ENCODE measurements around the gene NCOA5.
A peak's percentile ranks its signal among the peaks of the same experiment; 100 is the strongest.

NCOA5 gene

GRCh38 chr20:46088409-46089166, 1.2 kb downstream of the NCOA5 start:
- H3K4me3 ChIP-seq (ENCODE audit: low read depth, low read length), result peak overlapping the region; percentile 92
- POLR2A ChIA-PET, result no interaction called here
- DNase-seq (ENCODE audit: low read depth, low spot score), result no peak
- CTCF ChIA-PET, result interaction anchor here (0.6 to 2.5 kb wide), 18 partner anchors 8 to 973 kb away, joined by 3 to 17 read pairs (median 5); no protein-coding TSS in a partner anchor
- no peak for TF ChIP-seq CTCF (IDR thresholded peaks at IDR 0.05; ENCODE audit: insufficient read depth, low read length, missing control alignments)

GRCh38 chr20:46087161-46087560, 2.6 kb downstream of the NCOA5 start:
- DNase-seq (ENCODE audit: low read depth, low spot score), result no peak
- POLR2A ChIA-PET, result no interaction called here
- no peak for TF ChIP-seq CTCF (IDR thresholded peaks at IDR 0.05; ENCODE audit: insufficient read depth, low read length, missing control alignments)
- CTCF ChIA-PET, result interaction anchor here (1.2 to 2.5 kb wide), 10 partner anchors 9 to 117 kb away, joined by 4 to 14 read pairs (median 6); no protein-coding TSS in a partner anchor
- H3K4me3 ChIP-seq (ENCODE audit: low read depth, low read length), result no peak overlapping the region

- no peak for DNase-seq (ENCODE audit: low read depth, low spot score)
- ChIA-PET POLR2A (no interaction called here), CTCF (interaction anchor here (0.7 to 1.3 kb wide), 5 partner anchors 23 to 112 kb away, joined by 3 to 8 read pairs (median 3); no protein-coding TSS in a partner anchor)
- no peak for TF ChIP-seq CTCF (IDR thresholded peaks at IDR 0.05; ENCODE audit: insufficient read depth, low read length, missing control alignments)
- H3K4me3 ChIP-seq (ENCODE audit: low read depth, low read length), result no peak overlapping the region
These were observed 4.4 kb downstream of the NCOA5 start for GRCh38 chr20:46085179-46085851.

GRCh38 chr20:46084805-46085178, 5.0 kb downstream of the NCOA5 start:
- POLR2A ChIA-PET, result no interaction called here
- CTCF ChIA-PET, result interaction anchor here (0.7 to 1.3 kb wide), 3 partner anchors 70 to 111 kb away, joined by 3 to 8 read pairs (median 4); no protein-coding TSS in a partner anchor
- DNase-seq (ENCODE audit: low read depth, low spot score), result no peak
- TF ChIP-seq CTCF (IDR thresholded peaks at IDR 0.05; ENCODE audit: insufficient read depth, low read length, missing control alignments), result no peak
- H3K4me3 ChIP-seq (ENCODE audit: low read depth, low read length), result no peak overlapping the region

- POLR2A ChIA-PET, result no interaction called here
- DNase-seq (ENCODE audit: low read depth, low spot score), result no peak
- TF ChIP-seq CTCF (IDR thresholded peaks at IDR 0.05; ENCODE audit: insufficient read depth, low read length, missing control alignments), result no peak
These were observed 6.2 kb downstream of the NCOA5 start for GRCh38 chr20:46083531-46084061.

GRCh38 chr20:46083101-46083500, 6.7 kb downstream of the NCOA5 start:
- DNase-seq (ENCODE audit: low read depth, low spot score), result no peak
- POLR2A ChIA-PET, result no interaction called here
- no peak for TF ChIP-seq CTCF (IDR thresholded peaks at IDR 0.05; ENCODE audit: insufficient read depth, low read length, missing control alignments)
- CTCF ChIA-PET, result interaction anchor here (1.0 to 1.5 kb wide), 3 partner anchors 58 to 69 kb away, joined by 3 to 9 read pairs (median 4); no protein-coding TSS in a partner anchor
- H3K4me3 ChIP-seq (ENCODE audit: low read depth, low read length), result no peak overlapping the region

More at GRCh38 chr20:46083531-46084061, 6.2 kb downstream of the NCOA5 start:
- H3K4me3 ChIP-seq (ENCODE audit: low read depth, low read length), result no peak overlapping the region
- CTCF ChIA-PET, result interaction anchor here (1.0 to 1.5 kb wide), 4 partner anchors 59 to 70 kb away, joined by 3 to 9 read pairs (median 4); no protein-coding TSS in a partner anchor

Measured in AG04449 (cell line).